Activated CD4-positive, alpha-beta T cell treated with anti-CD3 and anti-CD28 coated beads, Interleukin-2, amount 50 U/mL, for 1 hour (primary cell): ENCODE data around the gene VSIG1.

ENCODE experiments used
- DNase-seq: peaks from one replicate; pipeline ENCODE4 v3.0.0-alpha.2; 2020

Gene VSIG1

GRCh38 chrX:108068121-108068520 is 23.3 kb downstream of the VSIG1 start:
- no peak for DNase-seq

- DNase-seq = no peak
Measured at GRCh38 chrX:108070891-108071290, 26.0 kb downstream of the VSIG1 start.

GRCh38 chrX:108071578-108071977 is 26.7 kb downstream of the VSIG1 start:
- DNase-seq = no peak

- no peak for DNase-seq
Measured at GRCh38 chrX:108072746-108073145, 27.9 kb downstream of the VSIG1 start.

- DNase-seq = no peak
Measured at GRCh38 chrX:108081110-108081509, 36.2 kb downstream of the VSIG1 start.

- DNase-seq = no peak
Measured at GRCh38 chrX:108087792-108088191, 42.9 kb downstream of the VSIG1 start.

GRCh38 chrX:108088511-108088910 is 43.6 kb downstream of the VSIG1 start:
- DNase-seq = no peak

- DNase-seq = no peak
Measured at GRCh38 chrX:108090491-108091263, 45.8 kb downstream of the VSIG1 start.

- DNase-seq = peak; percentile 85
Measured at GRCh38 chrX:108091264-108091877, 46.5 kb downstream of the VSIG1 start, which contains the start of the genes ATG4A and PSMD10. Gene ATG4A (plus strand): TSS chrX:108091778. CDS start chrX:108091827, 49 bp downstream. Gene PSMD10 (minus strand): TSS chrX:108091542. CDS start chrX:108091520, 22 bp downstream.

- DNase-seq = peak; percentile 8
Measured at GRCh38 chrX:108091878-108092291, 47.0 kb downstream of the VSIG1 start.

- no peak for DNase-seq
Measured at GRCh38 chrX:108097380-108097779, 52.5 kb downstream of the VSIG1 start.

- DNase-seq = no peak
Measured at GRCh38 chrX:108105473-108105872, 60.6 kb downstream of the VSIG1 start.

- no peak for DNase-seq
Measured at GRCh38 chrX:108114541-108114940, 69.7 kb downstream of the VSIG1 start.

- no peak for DNase-seq
Measured at GRCh38 chrX:108117988-108118387, 73.1 kb downstream of the VSIG1 start.

GRCh38 chrX:108121291-108121690 is 76.4 kb downstream of the VSIG1 start:
- DNase-seq = no peak

GRCh38 chrX:108122748-108123147 is 77.9 kb downstream of the VSIG1 start:
- DNase-seq = no peak

- no peak for DNase-seq
Measured at GRCh38 chrX:108123591-108124366, 78.9 kb downstream of the VSIG1 start.

GRCh38 chrX:108126661-108127060 is 81.8 kb downstream of the VSIG1 start:
- no peak for DNase-seq

GRCh38 chrX:108127152-108127551 is 82.3 kb downstream of the VSIG1 start:
- no peak for DNase-seq
